Measurements from ENCODE around the gene ACACA.
"Not testable (repeated sequence)": the region's sequence is repeated elsewhere in the genome, so short reads cannot be mapped to it uniquely, and the experiment has no call there.

Gene ACACA

DNA sequence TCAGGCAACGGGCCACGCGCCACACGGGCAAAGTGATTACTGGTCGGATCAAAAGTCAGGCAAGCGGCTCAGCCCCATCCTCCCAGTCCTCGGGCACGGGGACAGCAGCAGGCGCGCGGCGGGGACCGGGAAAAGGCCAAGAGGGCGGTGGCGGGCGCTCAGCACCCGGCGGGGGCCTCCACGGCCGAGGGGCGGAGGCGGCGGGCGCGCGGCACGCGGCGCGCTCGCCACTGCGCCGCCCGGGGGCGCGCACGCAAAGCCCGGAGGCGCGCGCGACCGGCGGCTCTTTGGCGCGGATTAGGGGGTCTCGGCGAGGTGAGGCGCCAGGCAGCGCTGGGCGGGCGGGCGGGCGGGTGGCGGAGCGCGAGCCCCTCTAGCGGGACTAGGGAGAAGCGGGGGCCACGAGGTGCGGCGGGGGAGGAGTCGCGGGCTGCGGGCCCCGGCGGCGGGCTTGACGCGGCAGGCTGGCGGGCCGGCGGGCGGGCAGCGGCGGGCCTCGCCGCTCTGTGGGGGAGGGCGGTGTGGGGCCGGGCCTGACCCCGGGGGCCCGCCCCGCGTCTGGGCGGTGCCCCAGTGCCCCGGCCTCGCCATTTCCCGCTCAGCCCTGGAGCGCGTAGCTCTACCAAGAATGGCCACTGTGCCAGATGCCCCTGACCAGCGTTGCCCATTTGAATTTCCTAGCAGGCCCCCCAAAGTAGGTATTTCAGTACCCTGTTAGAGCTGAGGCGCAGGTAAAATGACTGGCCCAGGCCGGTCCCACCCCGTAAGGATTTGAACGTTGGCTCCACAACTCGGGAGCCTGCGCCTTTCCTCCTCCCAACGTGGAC lies at the start of gene ACACA, which contains the start of gene TADA2A:
ACACA (minus strand) TSS at position 202 of the 827 bp plus-strand sequence. CDS start 537 bp downstream, outside the sequence.
TADA2A (plus strand) TSS at position 252 of the 827 bp plus-strand sequence. CDS start 4,480 bp downstream, outside the sequence.
- DNase-seq (ENCODE audit: low spot score), result peak; percentile 81

- DNase-seq (ENCODE audit: low spot score), result no peak
These were observed 43.5 kb upstream of the ACACA start for GRCh38 chr17:37450112-37450511.

DNA sequence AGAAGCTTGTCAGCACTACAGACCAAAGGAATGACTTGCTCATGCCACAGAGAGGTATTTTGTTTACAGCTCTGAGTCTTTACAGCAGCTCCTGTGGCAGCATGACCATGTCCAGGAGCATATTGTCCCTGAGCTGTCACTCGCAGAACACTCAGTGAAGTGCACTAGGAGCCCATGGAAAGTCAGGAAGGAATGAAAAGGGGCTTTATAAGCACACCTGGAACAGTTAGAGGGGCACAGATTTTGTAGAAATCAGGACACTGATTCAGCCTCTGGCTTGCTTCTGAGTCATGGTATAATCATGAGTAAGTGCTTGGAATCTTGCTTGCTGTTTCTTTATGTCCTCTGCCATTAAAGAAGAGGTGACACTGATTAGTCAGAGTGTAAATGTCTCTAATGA lies 41.0 kb upstream of the ACACA start:
- no peak for DNase-seq (ENCODE audit: low spot score)

GRCh38 chr17:37446027-37446426 lies 39.4 kb upstream of the ACACA start:
- peak; percentile 12 for DNase-seq (ENCODE audit: low spot score)

DNA sequence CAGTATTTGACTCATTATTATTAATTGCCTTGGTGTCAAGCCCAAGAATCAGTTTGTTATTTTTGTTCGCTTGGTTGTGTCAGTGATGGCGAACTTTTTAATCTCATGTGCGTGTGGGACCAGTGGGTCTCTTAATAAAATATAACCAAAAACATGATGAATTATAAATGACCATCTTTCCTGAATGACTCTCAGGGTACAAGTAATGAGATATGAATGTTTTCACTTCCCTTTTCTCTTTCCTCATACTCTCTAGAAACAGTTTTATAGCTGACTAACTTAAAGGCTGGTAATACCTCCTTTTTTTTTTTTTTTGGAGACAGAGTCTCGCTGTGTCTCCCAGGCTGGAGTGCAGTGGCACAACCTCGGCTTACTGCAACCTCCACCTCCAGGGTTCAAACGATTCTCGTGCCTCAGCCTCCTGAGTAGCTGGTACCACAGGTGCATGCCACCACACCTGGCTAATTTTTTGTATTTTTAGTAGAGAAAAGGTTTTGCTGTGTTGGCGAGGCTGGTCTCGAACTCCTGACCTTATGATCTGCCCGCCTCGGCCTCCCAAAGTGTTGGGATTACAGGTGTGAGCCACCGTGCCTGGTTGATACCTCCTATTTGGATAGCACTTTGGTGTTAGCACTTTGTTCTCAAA lies 34.9 kb upstream of the ACACA start:
- not testable (repeated sequence) for DNase-seq (ENCODE audit: low spot score)

DNA sequence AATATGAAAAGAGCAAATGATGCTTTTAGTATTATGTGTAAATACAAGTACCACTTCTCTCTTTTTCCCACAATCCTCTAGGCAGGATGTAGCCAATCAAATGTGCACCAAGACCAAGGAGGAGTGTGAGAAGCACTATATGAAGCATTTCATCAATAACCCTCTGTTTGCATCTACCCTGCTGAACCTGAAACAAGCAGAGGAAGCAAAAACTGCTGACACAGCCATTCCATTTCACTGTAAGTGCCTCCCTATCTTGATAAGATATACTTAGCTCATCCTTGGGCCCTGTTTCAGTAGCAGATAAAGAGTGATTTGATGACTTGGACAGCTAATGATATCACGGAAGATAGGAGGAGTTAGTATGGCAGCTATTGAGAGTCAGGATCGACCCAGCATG lies 33.8 kb upstream of the ACACA start:
- DNase-seq (ENCODE audit: low spot score), result no peak

GRCh38 chr17:37438141-37438540 lies 31.5 kb upstream of the ACACA start:
- peak; percentile 9 for DNase-seq (ENCODE audit: low spot score)

GRCh38 chr17:37432671-37433070 lies 26.0 kb upstream of the ACACA start:
- no peak for DNase-seq (ENCODE audit: low spot score)

- DNase-seq (ENCODE audit: low spot score), result no peak
These were observed 23.5 kb upstream of the ACACA start for GRCh38 chr17:37430051-37430627.

DNA sequence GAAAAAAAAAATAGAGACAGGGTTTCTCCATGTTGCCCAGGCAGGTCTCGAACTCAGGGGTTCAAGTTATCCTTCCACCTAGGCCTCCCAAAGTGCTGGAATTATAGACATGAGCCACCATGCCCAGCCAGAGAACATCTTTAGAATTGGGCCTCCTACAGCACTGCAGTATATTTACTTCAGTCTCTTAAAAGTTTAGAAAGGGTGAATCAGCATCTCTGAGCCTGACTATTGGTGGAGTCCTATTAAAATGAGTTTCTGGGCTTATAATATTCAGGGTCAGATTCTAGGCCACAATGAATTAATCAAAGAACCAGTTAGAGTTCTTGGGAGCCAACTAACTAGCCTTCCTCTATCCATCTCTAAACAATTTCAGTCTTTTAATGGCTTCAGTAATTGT lies 22.8 kb upstream of the ACACA start:
- no peak for DNase-seq (ENCODE audit: low spot score)

GRCh38 chr17:37429039-37429438 lies 22.4 kb upstream of the ACACA start:
- DNase-seq (ENCODE audit: low spot score), result no peak

- no peak for DNase-seq (ENCODE audit: low spot score)
These were observed 18.6 kb upstream of the ACACA start for GRCh38 chr17:37425268-37425667.

- no peak for DNase-seq (ENCODE audit: low spot score)
These were observed 16.5 kb upstream of the ACACA start for GRCh38 chr17:37422971-37423625.

GRCh38 chr17:37417852-37418251 lies 11.2 kb upstream of the ACACA start:
- DNase-seq (ENCODE audit: low spot score), result no peak

GRCh38 chr17:37413875-37414519 lies 7.4 kb upstream of the ACACA start:
- DNase-seq (ENCODE audit: low spot score), result no peak

- no peak for DNase-seq (ENCODE audit: low spot score)
These were observed 3.7 kb upstream of the ACACA start for GRCh38 chr17:37410357-37410756.

DNA sequence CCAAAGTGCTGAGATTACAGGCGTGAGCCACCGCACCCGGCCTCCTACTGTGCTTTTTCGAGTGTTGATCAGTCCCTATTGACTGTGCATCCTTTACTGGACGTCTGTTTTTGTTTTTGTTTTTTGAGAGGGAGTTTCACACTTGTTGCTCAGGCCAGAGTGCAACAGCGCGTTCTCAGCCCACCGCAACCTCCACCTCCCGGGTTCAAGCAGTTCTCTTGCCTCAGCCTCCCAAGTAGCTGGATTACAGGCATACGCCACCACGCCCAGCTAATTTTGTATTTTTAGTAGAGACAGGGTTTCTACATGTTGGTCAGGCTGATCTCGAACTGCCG lies 1.5 kb upstream of the ACACA start:
- DNase-seq (ENCODE audit: low spot score), result not testable (repeated sequence)

- DNase-seq (ENCODE audit: low spot score), result no peak
These were observed 541 bp downstream of the ACACA start for GRCh38 chr17:37405955-37406634.

DNA sequence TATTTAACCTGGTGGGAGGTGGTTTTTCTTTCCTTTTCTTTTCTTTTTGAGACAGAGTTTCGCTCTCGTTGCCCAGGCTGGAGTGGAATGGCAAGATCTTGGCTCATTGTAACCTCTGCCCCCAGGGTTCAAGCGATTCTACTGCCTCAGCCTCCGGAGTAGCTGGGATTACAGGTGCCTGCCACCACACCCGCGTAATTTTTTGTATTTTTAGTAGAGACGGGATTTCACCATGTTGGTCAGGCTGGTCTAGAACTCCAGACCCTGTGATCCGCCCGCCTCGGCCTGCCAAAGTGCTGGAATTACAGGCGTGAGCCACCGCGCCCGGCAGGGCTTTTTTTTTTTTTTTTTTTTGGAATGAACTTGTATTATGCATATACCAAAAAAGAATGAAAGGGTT lies 1.1 kb downstream of the ACACA start:
- not testable (repeated sequence) for DNase-seq (ENCODE audit: low spot score)

GRCh38 chr17:37400505-37400904 lies 6.1 kb downstream of the ACACA start:
- no peak for DNase-seq (ENCODE audit: low spot score)

GRCh38 chr17:37399265-37399803 lies 7.3 kb downstream of the ACACA start:
- no peak for DNase-seq (ENCODE audit: low spot score)

Measured in HuH-7 (cell line).